Nephron (organoid): Measurements from ENCODE around the gene ARHGAP4.

ENCODE experiments used
- H3K27ac Mint-ChIP-seq, 3 experiments: 2 replicates each; pipeline ENCODE4 v1.8.0; 2020; ENCODE audit warnings: mixed read lengths in 3 of 3, mild to moderate bottlenecking in 2 of 3, moderate library complexity in 1 of 3
- H3K27me3 Mint-ChIP-seq: 2 replicates; pipeline ENCODE4 v1.8.0; 2021; ENCODE audit warnings: low read depth, mild to moderate bottlenecking, moderate library complexity, mixed read lengths
- H3K36me3 Mint-ChIP-seq: 2 replicates; pipeline ENCODE4 v1.8.0; 2020; ENCODE audit warnings: low read depth, mixed read lengths
- H3K4me1 Mint-ChIP-seq: 2 replicates; pipeline ENCODE4 v1.8.0; 2020; ENCODE audit warnings: mixed read lengths
- H3K4me3 Mint-ChIP-seq, 3 experiments: 2 replicates each; pipeline ENCODE4 v1.8.0; 2020; ENCODE audit warnings: mild to moderate bottlenecking in 3 of 3, mixed read lengths in 3 of 3, moderate library complexity in 2 of 3
- H3K9me3 Mint-ChIP-seq: 2 replicates; pipeline ENCODE4 v1.8.0; 2020; ENCODE audit warnings: mixed read lengths
- CTCF ChIP-seq, 3 experiments: fragments of 200-600 bp; sonication (generic); IDR thresholded peaks; one replicate each; pipeline ENCODE4 v1.5.0; 2021; ENCODE audit warnings: antibody characterized with exemption in 3 of 3; ENCODE audit not compliant: unreplicated experiment in 3 of 3

Gene ARHGAP4

GRCh38 chrX:153910446-153910845 is 15.6 kb downstream of the ARHGAP4 start:
- H3K4me3 Mint-ChIP-seq = no peak overlapping the region
- no peaks in the 10 kb centered on the region for H3K4me1 Mint-ChIP-seq
- H3K27ac Mint-ChIP-seq = no peak overlapping the region
- TF ChIP-seq CTCF (IDR thresholded peaks at IDR 0.05; ENCODE audit: unreplicated experiment in 3 of 3) = no peak
- no peaks in the 10 kb centered on the region for H3K36me3 Mint-ChIP-seq
- no peaks in the 10 kb centered on the region for H3K27me3 Mint-ChIP-seq
- peaks cover 15% of the 10 kb centered on the region for H3K9me3 Mint-ChIP-seq

- no peak overlapping the region for H3K4me3 Mint-ChIP-seq
- no peak for TF ChIP-seq CTCF (IDR thresholded peaks at IDR 0.05; ENCODE audit: unreplicated experiment in 3 of 3)
These were observed 16.1 kb downstream of the ARHGAP4 start for GRCh38 chrX:153909980-153910360.

DNA sequence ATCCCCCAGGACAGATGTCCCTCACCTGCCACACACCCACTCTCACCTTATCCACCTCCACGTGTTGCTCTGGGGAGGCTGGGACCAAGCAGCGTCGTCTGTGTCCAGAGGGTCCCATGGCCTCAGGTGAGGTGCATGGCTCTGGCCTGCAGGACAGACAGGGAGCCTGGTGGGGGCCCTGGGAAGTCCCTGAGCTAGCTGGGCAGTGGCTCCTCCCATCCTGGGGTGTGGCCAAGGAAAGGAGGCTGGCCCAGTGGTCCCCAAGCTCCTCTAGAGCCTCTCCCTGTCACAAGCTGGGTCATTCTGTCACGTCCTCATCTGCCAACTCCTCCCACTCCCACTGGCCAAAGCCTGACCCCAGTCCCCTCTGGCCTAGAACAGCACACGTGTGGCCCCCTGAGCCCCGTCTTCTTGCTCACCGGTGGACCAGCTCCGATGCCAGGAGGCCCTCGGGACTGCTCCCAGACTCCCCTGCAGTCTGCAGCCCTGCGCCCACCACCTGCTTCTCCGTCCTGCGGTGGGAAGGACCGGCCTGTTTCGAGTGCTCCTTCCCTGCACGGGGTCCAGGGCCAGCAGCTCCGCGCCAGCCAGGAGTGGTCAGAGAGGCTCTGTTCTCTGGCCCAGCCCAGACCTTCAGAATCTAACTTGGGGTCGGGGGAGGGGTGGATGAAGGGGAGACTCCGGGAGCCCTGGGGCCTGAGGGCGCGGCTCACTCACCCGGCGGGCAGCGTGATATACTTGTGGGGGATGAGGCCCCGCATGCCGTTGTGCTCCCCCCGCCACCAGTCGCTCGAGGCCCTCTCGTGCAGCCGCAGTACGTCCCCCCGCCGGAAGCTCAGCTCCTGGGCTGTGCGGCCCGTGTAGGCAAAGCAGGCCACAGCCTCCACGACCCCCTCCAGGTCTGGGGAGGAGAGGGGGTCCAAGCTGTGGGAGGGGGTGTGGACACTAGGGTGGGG is 16.8 kb downstream of the ARHGAP4 start:
- Mint-ChIP-seq H3K4me1 (no peaks in the 10 kb centered on the region), H3K27me3 (no peaks in the 10 kb centered on the region), H3K27ac (no peak overlapping the region), H3K9me3 (peaks cover 9% of the 10 kb centered on the region), H3K4me3 (no peak overlapping the region), H3K36me3 (no peaks in the 10 kb centered on the region)
- no peak for TF ChIP-seq CTCF (IDR thresholded peaks at IDR 0.05; ENCODE audit: unreplicated experiment in 3 of 3)

More at GRCh38 chrX:153909980-153910360, 16.1 kb downstream of the ARHGAP4 start:
- Mint-ChIP-seq H3K27ac (no peak overlapping the region), H3K9me3 (peaks cover 15% of the 10 kb centered on the region), H3K4me1 (no peaks in the 10 kb centered on the region), H3K27me3 (no peaks in the 10 kb centered on the region), H3K36me3 (no peaks in the 10 kb centered on the region)

DNA sequence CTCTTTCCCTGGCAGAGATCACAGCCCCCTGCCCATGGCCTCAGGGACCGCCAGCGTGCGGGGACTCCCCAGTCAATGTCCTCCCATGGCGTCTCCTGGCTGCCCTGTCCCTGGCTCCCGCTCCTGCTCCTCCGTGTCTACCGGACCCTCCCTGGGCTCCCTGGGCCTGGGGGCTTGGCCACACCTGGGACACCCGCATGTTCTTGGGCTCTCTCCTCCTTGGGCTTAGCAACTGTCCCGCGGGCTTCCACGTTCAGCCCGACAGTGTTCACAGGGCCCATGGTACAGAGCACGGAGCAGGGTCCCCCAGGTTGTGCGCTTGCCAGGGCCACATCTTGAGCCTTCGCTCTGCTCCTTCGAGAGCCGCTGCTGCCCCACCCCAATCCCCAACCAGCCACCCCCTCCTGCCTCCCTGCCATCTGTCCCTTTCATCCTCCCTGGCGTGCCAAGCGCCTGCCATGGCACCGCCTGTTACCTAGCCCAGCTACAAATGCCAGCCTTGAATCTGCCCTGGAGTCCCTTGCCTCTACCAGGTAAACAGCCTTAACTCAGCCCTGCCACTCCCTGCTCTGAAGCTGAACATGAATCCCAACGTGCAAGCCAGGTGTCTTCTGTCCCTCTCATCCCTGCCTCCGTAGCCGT is 17.7 kb downstream of the ARHGAP4 start:
- TF ChIP-seq CTCF (IDR thresholded peaks at IDR 0.05; ENCODE audit: unreplicated experiment in 3 of 3) = no peak
- Mint-ChIP-seq H3K9me3 (peaks cover 8% of the 10 kb centered on the region), H3K4me3 (no peak overlapping the region), H3K27ac (no peak overlapping the region), H3K4me1 (no peaks in the 10 kb centered on the region), H3K36me3 (no peaks in the 10 kb centered on the region), H3K27me3 (no peaks in the 10 kb centered on the region)

- peaks cover 10% of the 10 kb centered on the region for H3K9me3 Mint-ChIP-seq
- H3K4me1 Mint-ChIP-seq = no peaks in the 10 kb centered on the region
- H3K27ac Mint-ChIP-seq = no peak overlapping the region
- no peak overlapping the region for H3K4me3 Mint-ChIP-seq
- no peaks in the 10 kb centered on the region for H3K36me3 Mint-ChIP-seq
- TF ChIP-seq CTCF (IDR thresholded peaks at IDR 0.05; ENCODE audit: unreplicated experiment in 3 of 3) = no peak
- no peaks in the 10 kb centered on the region for H3K27me3 Mint-ChIP-seq
These were observed 18.6 kb downstream of the ARHGAP4 start for GRCh38 chrX:153907456-153907855.
